Gastroesophageal sphincter (tissue), 4 donors: Measurements from ENCODE around the gene CCDC86. TPM values are rescaled to one million over a fixed set of nuclear protein-coding genes. Genes with fewer than 3 reads are reported as not detected.
A peak's percentile ranks its signal among the peaks of the same experiment; 100 is the strongest.

Experiments used
- ATAC-seq: fragments of 150-250 bp; one replicate; pipeline ENCODE4 v1.9.1; 2016; ENCODE audit warnings: mild to moderate bottlenecking, moderate library complexity
- H3K27ac ChIP-seq, 4 donors: fragments of 200-600 bp; sonication (generic) in 3 of 4; 1 replicate in 3 of 4; 2 replicates in 1 of 4; pipeline ENCODE4 v1.5.1; 2016 to 2019
- H3K27me3 ChIP-seq: fragments of 200-600 bp; sonication (generic); one replicate; pipeline ENCODE4 v1.5.1; 2019
- H3K36me3 ChIP-seq, 2 donors: fragments of 200-600 bp; sonication (generic); one replicate each; pipeline ENCODE4 v1.5.1; 2019; ENCODE audit warnings: control low read depth in 1 of 2
- H3K4me1 ChIP-seq, 3 donors: fragments of 200-600 bp; sonication (generic); 1 replicate in 2 of 3; 2 replicates in 1 of 3; pipeline ENCODE4 v1.5.1; 2016 to 2019; ENCODE audit warnings: control low read depth in 2 of 3
- H3K4me3 ChIP-seq, 2 donors: fragments of 200-600 bp; sonication (generic); one replicate each; pipeline ENCODE4 v1.5.1; 2019; ENCODE audit warnings: mild to moderate bottlenecking in 1 of 2, moderate library complexity in 1 of 2
- H3K9me3 ChIP-seq, 3 donors: fragments of 200-600 bp; sonication (generic); one replicate each; pipeline ENCODE4 v1.5.1; 2017 to 2019; ENCODE audit warnings: control low read depth in 2 of 3
- EP300 ChIP-seq: sonication (generic); formaldehyde crosslinking; IDR thresholded peaks from one replicate; pipeline ENCODE4 v1.6.1; 2017; ENCODE audit warnings: antibody characterized with exemption, mild to moderate bottlenecking
- POLR2A ChIP-seq, 2 donors: fragments of 450-650 bp; IDR thresholded peaks; one replicate each; pipeline ENCODE4 v1.6.1; 2017; ENCODE audit warnings: antibody characterized with exemption in 2 of 2, mild to moderate bottlenecking in 2 of 2, moderate library complexity in 1 of 2
- POLR2AphosphoS5 ChIP-seq: sonication (generic); formaldehyde crosslinking; IDR thresholded peaks from one replicate; pipeline ENCODE4 v1.6.1; 2017; ENCODE audit warnings: antibody characterized with exemption
- WGBS, 2 donors: methylation state at CpG; one replicate each; pipeline ENCODE4 v1.1.5; 2018; ENCODE audit warnings: low coverage in 1 of 2; 5-methylcytosine and 5-hydroxymethylcytosine counted together
- total RNA-seq, 4 donors: library from RNA; depleted of rRNA; stranded (reverse); fragments of >200 nt; gene quantifications; one replicate each; pipeline ENCODE4 v1.1.0, GENCODE V29; 2016
- TF ChIP-seq, protein P1 (sequence below), 4 experiments: fragments of 200-600 bp in 2 of 4; fragments of 450-650 bp in 2 of 4; sonication (generic) in 1 of 4; IDR thresholded peaks; one replicate each; pipeline ENCODE4 v1.5.1; 2017 to 2019; ENCODE audit warnings: antibody characterized with exemption in 4 of 4, mild to moderate bottlenecking in 2 of 4, moderate library complexity in 2 of 4

CCDC86 gene
- total RNA-seq, 4 donors from 2014 or later = 10.5 to 27.8 (median 18.2) TPM

DNA sequence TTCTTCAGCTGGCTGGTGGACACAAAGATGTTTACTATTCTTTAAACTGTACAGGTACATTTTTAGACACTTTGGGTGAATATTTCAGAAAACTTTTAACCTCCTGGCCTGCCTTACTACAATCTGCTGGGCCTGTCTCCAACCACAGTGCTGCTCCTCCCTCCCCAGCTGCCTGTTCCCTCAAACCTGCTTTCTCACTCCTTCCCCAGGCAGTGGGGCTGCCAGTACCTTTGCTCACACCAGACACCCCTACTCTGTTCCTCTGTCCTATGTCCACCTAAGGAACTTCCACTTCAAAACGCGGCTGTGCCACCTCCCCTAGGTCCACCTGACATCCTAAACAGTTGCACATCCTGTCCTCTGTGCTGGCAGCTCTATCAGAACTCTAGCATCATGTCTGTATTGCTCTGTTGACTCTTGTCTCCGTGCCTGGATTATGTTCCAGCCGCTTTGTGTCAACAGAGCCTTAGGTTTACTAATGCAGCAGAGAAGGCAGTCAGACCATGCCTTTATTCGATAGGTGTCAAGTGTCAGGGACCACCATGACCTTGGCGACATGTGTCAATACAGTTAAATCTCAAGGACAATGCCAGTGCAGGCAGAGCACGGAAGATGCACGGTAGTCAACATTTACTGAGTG lies 38.9 kb downstream of the CCDC86 start:
- no peaks in the 10 kb centered on the region for H3K27me3 ChIP-seq
- WGBS, 2 donors = 75 to 86% methylated on average over 2 to 3 of the region's 8 CpGs
- peaks cover 0 to 16% of the 10 kb centered on the region in 2 donors for H3K36me3 ChIP-seq
- peak overlapping the region in 1 of 4 donors; percentile 37 for H3K27ac ChIP-seq
- H3K4me3 ChIP-seq = no peak overlapping the region
- ATAC-seq = no peak
- H3K4me1 ChIP-seq = peaks cover 3 to 43% (median 6%) of the 10 kb centered on the region in 3 donors
- no peaks in the 10 kb centered on the region for H3K9me3 ChIP-seq
- TF ChIP-seq POLR2A (IDR thresholded peaks at IDR 0.05) = no peak
- no peak for TF ChIP-seq EP300
- TF ChIP-seq POLR2AphosphoS5 = no peak
- TF ChIP-seq, protein P1, sequence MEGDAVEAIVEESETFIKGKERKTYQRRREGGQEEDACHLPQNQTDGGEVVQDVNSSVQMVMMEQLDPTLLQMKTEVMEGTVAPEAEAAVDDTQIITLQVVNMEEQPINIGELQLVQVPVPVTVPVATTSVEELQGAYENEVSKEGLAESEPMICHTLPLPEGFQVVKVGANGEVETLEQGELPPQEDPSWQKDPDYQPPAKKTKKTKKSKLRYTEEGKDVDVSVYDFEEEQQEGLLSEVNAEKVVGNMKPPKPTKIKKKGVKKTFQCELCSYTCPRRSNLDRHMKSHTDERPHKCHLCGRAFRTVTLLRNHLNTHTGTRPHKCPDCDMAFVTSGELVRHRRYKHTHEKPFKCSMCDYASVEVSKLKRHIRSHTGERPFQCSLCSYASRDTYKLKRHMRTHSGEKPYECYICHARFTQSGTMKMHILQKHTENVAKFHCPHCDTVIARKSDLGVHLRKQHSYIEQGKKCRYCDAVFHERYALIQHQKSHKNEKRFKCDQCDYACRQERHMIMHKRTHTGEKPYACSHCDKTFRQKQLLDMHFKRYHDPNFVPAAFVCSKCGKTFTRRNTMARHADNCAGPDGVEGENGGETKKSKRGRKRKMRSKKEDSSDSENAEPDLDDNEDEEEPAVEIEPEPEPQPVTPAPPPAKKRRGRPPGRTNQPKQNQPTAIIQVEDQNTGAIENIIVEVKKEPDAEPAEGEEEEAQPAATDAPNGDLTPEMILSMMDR (IDR thresholded peaks at IDR 0.05) = no peak

DNA sequence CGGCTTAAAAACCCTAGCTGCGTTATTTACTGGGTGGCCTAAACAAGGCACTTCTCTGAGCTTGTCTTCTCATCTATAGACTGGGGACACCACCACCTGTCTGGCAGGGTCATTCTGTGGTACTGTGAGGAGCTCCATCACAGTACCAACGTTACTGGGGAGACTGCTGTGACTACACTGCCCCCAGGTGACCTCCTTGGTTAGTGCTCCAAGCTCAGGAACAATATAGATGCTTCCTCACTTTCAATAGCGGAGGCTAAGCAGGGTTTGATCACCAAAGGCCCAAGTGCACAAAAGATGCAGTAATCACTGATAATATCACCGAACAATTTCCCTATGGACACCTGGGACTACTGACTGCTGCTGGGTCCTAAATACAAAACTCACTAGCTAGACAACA lies 45.6 kb downstream of the CCDC86 start:
- Histone ChIP-seq H3K36me3 (peaks cover 0 to 45% of the 10 kb centered on the region in 2 donors), H3K27me3 (no peaks in the 10 kb centered on the region), H3K4me3 (no peak overlapping the region), H3K9me3 (no peaks in the 10 kb centered on the region), H3K27ac (no peak overlapping the region), H3K4me1 (no peaks in the 10 kb centered on the region)
- ATAC-seq = peak; percentile 74
- TF ChIP-seq, protein P1 (IDR thresholded peaks at IDR 0.05) = peak; percentile 12 to 59 (median 56)
- TF ChIP-seq EP300 = no peak
- no peak for TF ChIP-seq POLR2AphosphoS5
- TF ChIP-seq POLR2A (IDR thresholded peaks at IDR 0.05) = no peak
- 50 to 93% methylated on average over 2 of the region's 5 CpGs for WGBS, 2 donors

DNA sequence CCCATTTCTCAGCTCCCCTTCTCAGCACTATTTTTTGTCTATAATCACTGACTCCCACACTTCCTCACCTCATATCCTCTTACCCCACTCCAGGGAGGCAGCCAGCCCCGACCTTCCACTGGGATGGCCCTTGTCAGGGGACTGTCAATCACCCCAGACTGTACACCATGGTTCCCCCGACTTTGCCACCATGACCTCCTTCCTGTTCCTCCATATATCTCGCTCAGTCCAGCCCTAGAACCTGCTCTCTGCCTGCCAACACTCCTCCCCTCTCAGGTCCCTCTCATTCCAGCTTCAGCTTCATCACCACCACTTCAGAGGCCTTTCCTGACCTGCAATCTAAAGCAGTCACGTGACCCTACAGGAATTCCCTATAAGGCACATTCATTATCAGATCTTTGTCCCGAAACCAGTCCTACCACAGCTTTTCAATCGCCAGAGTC lies 48.0 kb downstream of the CCDC86 start:
- Histone ChIP-seq H3K4me1 (no peaks in the 10 kb centered on the region), H3K4me3 (no peak overlapping the region), H3K36me3 (peaks cover 0 to 69% of the 10 kb centered on the region in 2 donors), H3K9me3 (no peaks in the 10 kb centered on the region), H3K27me3 (no peaks in the 10 kb centered on the region), H3K27ac (no peak overlapping the region)
- no peak for ATAC-seq
- no peak for TF ChIP-seq POLR2AphosphoS5
- TF ChIP-seq EP300 = no peak
- TF ChIP-seq, protein P1 (IDR thresholded peaks at IDR 0.05) = no peak
- no peak for TF ChIP-seq POLR2A (IDR thresholded peaks at IDR 0.05)
- WGBS, 2 donors = 50 to 61% methylated on average over 4 to 6 of the region's 6 CpGs

DNA sequence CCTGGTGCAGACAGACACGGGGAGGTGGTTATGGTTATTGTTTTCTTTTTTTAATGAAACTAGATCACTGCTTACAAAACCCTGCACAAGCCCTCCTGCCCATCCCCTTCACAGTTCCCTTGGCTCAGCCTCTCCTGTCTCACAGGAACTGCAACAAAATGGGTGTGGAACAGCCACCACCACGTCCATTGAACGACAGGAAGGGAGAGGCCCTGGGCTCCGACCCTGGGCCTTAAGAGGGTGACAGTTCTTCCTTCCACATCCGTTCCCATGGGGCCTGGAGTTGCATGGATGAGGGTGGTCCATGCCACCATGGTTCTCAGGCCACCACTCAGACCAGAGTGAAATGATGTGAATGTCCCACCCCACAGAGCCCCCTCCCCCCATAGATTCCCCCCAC lies 48.8 kb downstream of the CCDC86 start:
- H3K36me3 ChIP-seq = peaks cover 0 to 77% of the 10 kb centered on the region in 2 donors

More for the DNA sequence above, 48.8 kb downstream of the CCDC86 start:
- TF ChIP-seq POLR2AphosphoS5 (no peak), POLR2A (IDR thresholded peaks at IDR 0.05) (no peak), EP300 (no peak)
- TF ChIP-seq, protein P1 (IDR thresholded peaks at IDR 0.05) = no peak
- Histone ChIP-seq H3K4me3 (no peak overlapping the region), H3K4me1 (no peaks in the 10 kb centered on the region), H3K27me3 (no peaks in the 10 kb centered on the region), H3K27ac (no peak overlapping the region), H3K9me3 (no peaks in the 10 kb centered on the region)
- 29 to 61% methylated on average over 1 to 2 of the region's 5 CpGs for WGBS, 2 donors
- no peak for ATAC-seq
